ENCODE measurements around the gene BHMT2. TPM values are rescaled to one million over a fixed set of nuclear protein-coding genes. Genes with fewer than 3 reads are reported as not detected.

BHMT2 gene
- polyA plus RNA-seq, 10 donors, result 2.1 to 5.9 (median 4.5) TPM

DNA sequence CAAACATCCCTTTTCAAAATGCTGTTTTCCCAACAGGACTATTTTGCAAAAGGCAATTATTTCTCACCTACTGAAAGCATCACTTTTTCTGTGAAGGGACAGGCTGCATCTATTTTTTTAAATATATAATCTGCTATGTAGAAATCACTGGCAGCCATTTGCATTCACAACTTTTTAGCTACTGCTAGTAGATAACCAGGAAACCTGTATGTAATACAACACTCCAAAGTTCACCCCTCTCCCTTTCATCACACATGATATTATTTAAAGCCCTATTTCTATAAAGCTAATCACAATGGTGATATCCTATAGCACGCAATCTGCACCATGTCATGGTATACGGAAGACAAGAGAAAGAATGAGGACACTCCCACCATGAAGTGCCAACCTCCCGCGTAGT is 9.9 kb upstream of the BHMT2 start:
- no peak for DNase-seq

DNA sequence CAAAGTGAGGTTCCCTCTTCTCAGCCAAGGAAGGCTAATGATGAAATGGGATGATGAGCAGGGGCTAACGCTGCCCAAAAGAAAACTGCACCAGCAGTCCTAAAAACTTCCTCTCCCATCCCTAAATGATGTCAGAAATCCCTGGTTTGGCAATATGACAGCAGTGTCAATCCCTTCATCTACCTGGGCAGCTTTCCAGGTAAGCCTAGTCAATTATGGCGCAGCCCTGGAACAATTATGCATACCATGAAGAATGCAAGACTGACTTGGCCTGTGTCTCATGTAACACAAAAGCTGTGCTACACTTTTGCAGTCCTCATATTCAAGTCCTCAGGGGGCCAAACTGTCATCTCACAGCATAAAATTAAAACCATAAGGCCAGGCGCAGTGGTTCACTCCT is 7.1 kb upstream of the BHMT2 start:
- DNase-seq, result no peak

DNA sequence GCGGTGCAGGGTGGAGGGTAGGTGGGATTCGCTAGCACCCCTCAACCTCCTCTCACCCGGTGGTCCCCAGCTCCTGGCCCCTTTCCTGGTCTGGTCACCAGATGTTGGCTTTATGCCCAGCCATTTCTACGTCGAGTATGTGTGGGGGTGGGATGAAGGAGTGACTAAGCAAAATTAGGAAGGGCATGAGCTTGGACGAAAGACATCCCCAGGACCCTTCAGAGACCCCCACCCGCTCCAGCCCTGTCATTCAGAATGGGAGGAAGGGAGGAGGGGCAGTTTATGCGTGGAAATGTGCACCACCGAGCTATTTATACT is 742 bp downstream of the BHMT2 start:
- peak; percentile 17 to 75 (median 48) for DNase-seq

DNA sequence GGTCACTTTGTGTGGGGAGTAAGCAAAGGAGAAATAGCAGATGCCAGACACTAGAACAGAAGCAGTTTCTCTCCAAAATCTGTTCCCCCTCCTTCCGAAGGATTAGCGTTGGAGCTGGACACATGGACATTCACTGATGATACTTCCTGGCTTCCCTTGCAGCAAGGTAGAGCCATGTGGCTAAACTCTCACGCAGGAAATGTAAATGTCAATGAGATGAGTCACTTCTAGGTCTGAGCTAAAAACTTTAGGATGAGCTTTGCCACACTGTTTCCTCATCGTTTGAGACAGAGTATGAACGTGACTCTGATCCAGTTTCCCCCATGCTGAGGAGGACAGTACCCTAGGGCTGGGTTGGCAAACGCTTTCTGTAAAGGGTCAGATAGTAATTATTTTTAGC is 5.1 kb downstream of the BHMT2 start:
- DNase-seq, result no peak

- no peak for DNase-seq
These were observed 6.3 kb downstream of the BHMT2 start for GRCh38 chr5:79075646-79076426.

GRCh38 chr5:79076819-79077218 is 7.3 kb downstream of the BHMT2 start:
- DNase-seq, result no peak

GRCh38 chr5:79077680-79078365 is 8.3 kb downstream of the BHMT2 start:
- no peak for DNase-seq

- DNase-seq, result no peak
These were observed 11.2 kb downstream of the BHMT2 start for GRCh38 chr5:79080804-79081203.

- no peak for DNase-seq
These were observed 12.2 kb downstream of the BHMT2 start for GRCh38 chr5:79081779-79082178.

- no peak for DNase-seq
These were observed 16.5 kb downstream of the BHMT2 start for GRCh38 chr5:79086116-79086515.

DNA sequence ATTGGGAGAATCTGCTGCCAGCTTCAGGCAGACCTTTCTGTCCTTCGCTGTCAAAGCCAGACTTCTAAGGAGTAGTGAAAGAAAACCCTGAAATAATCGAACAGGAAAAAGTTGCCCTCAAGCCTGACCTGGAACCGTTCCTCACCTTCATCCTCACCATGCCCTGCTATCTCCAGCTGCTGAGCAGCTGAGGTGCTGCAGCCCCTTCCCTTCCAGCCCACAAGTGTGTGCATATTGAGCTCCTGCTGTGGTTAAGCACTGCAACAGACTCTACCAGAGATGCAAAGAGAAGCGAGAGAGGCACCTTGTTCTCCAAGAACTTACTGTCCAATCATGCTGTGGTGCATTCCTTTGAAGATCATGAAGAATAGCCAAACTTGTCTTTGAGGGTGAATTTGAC is 18.9 kb downstream of the BHMT2 start:
- no peak for DNase-seq

- no peak for DNase-seq
These were observed 21.5 kb downstream of the BHMT2 start for GRCh38 chr5:79091064-79091463.

DNA sequence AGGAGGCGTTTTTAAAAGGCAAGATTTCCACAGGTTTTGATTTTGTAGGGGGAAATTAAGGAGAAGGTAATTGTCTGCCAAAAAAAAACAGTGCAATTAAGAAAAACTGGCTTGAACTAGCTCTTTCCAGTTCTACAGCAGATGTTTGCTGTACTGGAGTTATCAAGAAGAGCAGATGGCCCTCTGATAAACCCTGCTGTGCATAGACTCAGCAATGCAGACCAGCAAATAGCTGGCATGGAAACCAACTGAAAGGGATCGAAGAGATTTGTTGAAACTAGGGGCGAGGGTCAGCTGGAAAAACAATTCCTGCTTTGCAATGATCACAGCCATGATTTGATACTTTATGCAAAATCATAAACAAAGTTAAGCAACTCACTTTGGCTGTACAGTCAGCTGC is 24.2 kb downstream of the BHMT2 start:
- no peak for DNase-seq

- DNase-seq, result no peak
These were observed 36.3 kb downstream of the BHMT2 start for GRCh38 chr5:79105868-79106267.

GRCh38 chr5:79107020-79107796 is 37.6 kb downstream of the BHMT2 start:
- DNase-seq, result peak in 1 of 3 donors; percentile 25

DNA sequence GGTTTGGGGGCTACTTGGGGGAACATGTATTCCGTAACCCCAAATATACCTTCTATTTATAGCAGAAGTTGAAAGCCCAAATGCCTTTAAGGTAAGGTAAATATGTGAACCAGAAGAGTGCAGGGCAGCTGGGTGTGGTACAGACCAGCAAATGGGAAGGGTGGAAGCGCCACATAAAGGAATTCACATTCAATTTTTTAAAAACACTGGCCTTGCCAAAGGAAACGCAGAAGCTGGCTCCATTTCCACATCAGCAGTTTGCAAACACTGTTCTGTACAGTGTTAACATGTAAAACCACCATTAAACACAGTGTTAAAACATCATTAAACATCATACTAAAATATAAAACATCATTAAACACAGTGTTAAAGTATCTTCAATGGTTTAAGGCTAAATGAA is 38.5 kb downstream of the BHMT2 start:
- peak in 1 of 3 donors; percentile 13 for DNase-seq

GRCh38 chr5:79108792-79109191 is 39.2 kb downstream of the BHMT2 start:
- DNase-seq, result no peak

GRCh38 chr5:79109527-79110492 is 40.2 kb downstream of the BHMT2 start:
- no peak for DNase-seq

DNA sequence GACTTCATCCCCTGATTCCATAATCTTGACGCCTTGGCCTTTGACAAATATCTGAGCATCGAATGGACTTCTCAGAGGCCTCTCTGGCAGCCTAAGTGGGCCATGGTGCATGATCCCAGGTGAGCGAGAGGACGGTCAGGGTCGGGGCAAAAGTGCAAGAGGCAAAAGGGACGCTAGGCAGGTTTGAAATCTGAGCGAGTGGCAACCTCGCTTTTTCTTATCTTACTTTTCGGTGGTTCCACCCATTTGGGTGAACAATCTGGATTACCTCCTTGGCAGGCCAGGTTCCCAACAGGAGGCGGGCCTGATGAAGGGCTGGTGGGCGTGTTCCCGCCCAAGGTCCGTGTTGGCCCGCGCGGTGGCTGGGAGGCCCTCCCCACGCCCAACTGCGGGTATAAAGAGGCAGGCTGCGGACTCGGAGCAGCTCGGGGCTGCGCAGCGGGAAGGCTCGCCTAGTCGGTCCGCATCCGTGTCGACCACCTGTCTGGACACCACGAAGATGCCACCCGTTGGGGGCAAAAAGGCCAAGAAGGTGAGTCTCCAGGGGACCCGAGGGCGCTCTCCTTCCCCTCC is 41.9 kb downstream of the BHMT2 start, which contains the start of gene BHMT:
Gene BHMT, plus strand, starts transcription at position 423 of the 573 bp plus-strand sequence. Its CDS starts 77 bp downstream, at position 500.
- DNase-seq, result peak in 1 of 3 donors; percentile 6

DNA sequence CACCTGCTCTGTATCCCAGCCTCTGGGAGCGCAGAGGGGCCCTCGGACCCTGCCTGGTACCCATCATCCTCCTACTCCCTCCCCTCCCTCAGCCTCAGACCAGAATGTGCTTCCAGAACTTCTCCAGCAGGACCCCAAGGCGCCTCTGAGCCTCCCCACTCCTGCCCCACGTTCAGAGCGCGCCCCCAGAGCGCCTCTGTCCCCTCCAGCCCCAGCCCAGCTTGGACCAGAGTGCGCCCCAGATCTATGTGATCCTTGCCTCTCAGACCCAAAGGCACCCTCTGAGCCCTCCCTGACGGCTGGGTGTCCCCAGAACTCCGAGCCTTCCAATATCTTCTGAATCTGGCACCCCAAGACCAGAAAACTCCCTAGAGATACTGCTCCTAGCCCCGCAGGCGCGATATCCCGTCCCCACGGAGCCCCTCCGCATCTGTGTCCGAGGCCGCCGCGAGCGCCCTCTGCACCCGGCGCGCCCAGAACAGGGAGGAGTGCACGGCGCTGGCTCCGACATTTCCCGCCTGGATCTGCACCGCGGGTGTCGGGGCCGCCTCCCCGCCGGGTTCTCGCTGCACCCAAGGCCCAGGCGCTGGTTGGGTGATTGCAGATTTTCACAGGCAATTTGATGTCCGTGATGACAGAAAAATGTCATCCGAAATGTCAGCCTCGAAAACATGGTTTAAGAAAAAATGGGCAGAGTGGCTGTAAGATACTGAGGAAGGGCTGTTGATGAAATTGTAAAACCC is 42.6 kb downstream of the BHMT2 start:
- DNase-seq, result peak in 1 of 3 donors; percentile 11

All from muscle of back (tissue), 11 donors.